Natural killer cell (primary cell): ENCODE results near the gene KREMEN1. TPM values are rescaled to one million over a fixed set of nuclear protein-coding genes. Genes with fewer than 3 reads are reported as not detected.

ENCODE experiments used
- ATAC-seq, 3 donors: fragments of 150-1000 bp in 2 of 3; fragments of 200-7000 bp in 1 of 3; cut with Tn5 transposase; 1 replicate in 1 of 3; 2 replicates in 2 of 3; pipeline ENCODE4 v1.10.0; 2021; ENCODE audit warnings: mild to moderate bottlenecking in 2 of 3, moderate library complexity in 2 of 3
- DNase-seq, 2 donors: peaks; one replicate each; pipeline versions ENCODE4 v3.0.0 to v3.0.0-alpha.2; 2013 to 2021; ENCODE audit warnings: mixed read lengths in 1 of 2
- H3K27ac ChIP-seq: one replicate; pipeline ENCODE4 v1.5.1; 2013; ENCODE audit warnings: mild to moderate bottlenecking, low read length
- H3K27me3 ChIP-seq: one replicate; pipeline ENCODE4 v1.6.1; 2013; ENCODE audit warnings: low read length; ENCODE audit not compliant: control insufficient read depth, insufficient read depth
- H3K36me3 ChIP-seq: one replicate; pipeline ENCODE4 v1.6.1; 2013; ENCODE audit warnings: low read length; ENCODE audit not compliant: control insufficient read depth, insufficient read depth
- H3K4me1 ChIP-seq: one replicate; pipeline ENCODE4 v1.6.1; 2013; ENCODE audit warnings: low read length; ENCODE audit not compliant: control insufficient read depth, insufficient read depth
- H3K4me3 ChIP-seq: one replicate; pipeline ENCODE4 v1.5.1; 2013; ENCODE audit warnings: low read length
- H3K9me3 ChIP-seq: one replicate; pipeline ENCODE4 v1.6.1; 2013; ENCODE audit warnings: low read length; ENCODE audit not compliant: control insufficient read depth, insufficient read depth
- H3K27ac Mint-ChIP-seq, 2 donors: one replicate each; pipeline ENCODE4 v1.8.0; 2022; ENCODE audit warnings: mild to moderate bottlenecking in 2 of 2, mixed read lengths in 2 of 2, moderate library complexity in 1 of 2
- H3K27me3 Mint-ChIP-seq, 2 donors: one replicate each; pipeline ENCODE4 v1.8.0; 2022; ENCODE audit warnings: low read depth in 2 of 2, mixed read lengths in 2 of 2
- H3K36me3 Mint-ChIP-seq: one replicate; pipeline ENCODE4 v1.8.0; 2022; ENCODE audit warnings: mixed read lengths
- H3K4me1 Mint-ChIP-seq, 2 donors: one replicate each; pipeline ENCODE4 v1.8.0; 2022; ENCODE audit warnings: mixed read lengths in 2 of 2
- H3K4me3 Mint-ChIP-seq: one replicate; pipeline ENCODE4 v1.8.0; 2022; ENCODE audit warnings: mild to moderate bottlenecking, moderate library complexity, mixed read lengths
- H3K9me3 Mint-ChIP-seq, 2 donors: one replicate each; pipeline ENCODE4 v1.8.0; 2022; ENCODE audit warnings: mixed read lengths in 2 of 2
- CTCF ChIP-seq: fragments of 200-600 bp; IDR thresholded peaks from one replicate; pipeline ENCODE4 v1.8.0; 2022; ENCODE audit warnings: antibody characterized with exemption
- WGBS: methylation state at CpG from one replicate; pipeline ENCODE4 v1.1.7; 2013; ENCODE audit warnings: missing lambda C conversion rate; ENCODE audit not compliant: insufficient coverage; 5-methylcytosine and 5-hydroxymethylcytosine counted together
- intact Hi-C: fragments of 100-400 bp; cut with micrococcal nuclease; formaldehyde crosslinking; loops from one replicate; pipeline ENCODE4 v1.14.2; 2022
- total RNA-seq, 4 donors: library from RNA; stranded (reverse); fragments of 120-200 nt in 1 of 4; gene quantifications; one replicate each; pipeline versions ENCODE4 v1.2.3 to v1.2.4, GENCODE V29; 2013 to 2022

KREMEN1 gene
- total RNA-seq, 3 donors from 2014 or later (not counting 1 experiment from before 2014, with no cell fraction given) = 0.23 TPM; not detected in 2

- H3K27me3 Mint-ChIP-seq = peaks cover 15 to 21% of the 10 kb centered on the region in 2 donors
- H3K36me3 Mint-ChIP-seq = no peaks in the 10 kb centered on the region
- no peak overlapping the region for H3K4me3 Mint-ChIP-seq
- Histone ChIP-seq H3K27ac (no peak overlapping the region), H3K27me3 (no peaks in the 10 kb centered on the region), H3K9me3 (no peaks in the 10 kb centered on the region), H3K4me3 (no peak overlapping the region), H3K36me3 (no peaks in the 10 kb centered on the region), H3K4me1 (peaks cover 5% of the 10 kb centered on the region)
- no peak overlapping the region for H3K27ac Mint-ChIP-seq
- 64% methylated on average over 5 of the region's 5 CpGs for WGBS
- DNase-seq (no peak), ATAC-seq (no peak)
- H3K4me1 Mint-ChIP-seq = peaks cover 6 to 8% of the 10 kb centered on the region in 2 donors
- TF ChIP-seq CTCF = no peak
- intact Hi-C loops = no loop called here
- no peaks in the 10 kb centered on the region for H3K9me3 Mint-ChIP-seq
Measured at GRCh38 chr22:29158546-29158945, 85.7 kb downstream of the KREMEN1 start.

GRCh38 chr22:29163808-29164207, 91.0 kb downstream of the KREMEN1 start:
- intact Hi-C loops = no loop called here

DNA sequence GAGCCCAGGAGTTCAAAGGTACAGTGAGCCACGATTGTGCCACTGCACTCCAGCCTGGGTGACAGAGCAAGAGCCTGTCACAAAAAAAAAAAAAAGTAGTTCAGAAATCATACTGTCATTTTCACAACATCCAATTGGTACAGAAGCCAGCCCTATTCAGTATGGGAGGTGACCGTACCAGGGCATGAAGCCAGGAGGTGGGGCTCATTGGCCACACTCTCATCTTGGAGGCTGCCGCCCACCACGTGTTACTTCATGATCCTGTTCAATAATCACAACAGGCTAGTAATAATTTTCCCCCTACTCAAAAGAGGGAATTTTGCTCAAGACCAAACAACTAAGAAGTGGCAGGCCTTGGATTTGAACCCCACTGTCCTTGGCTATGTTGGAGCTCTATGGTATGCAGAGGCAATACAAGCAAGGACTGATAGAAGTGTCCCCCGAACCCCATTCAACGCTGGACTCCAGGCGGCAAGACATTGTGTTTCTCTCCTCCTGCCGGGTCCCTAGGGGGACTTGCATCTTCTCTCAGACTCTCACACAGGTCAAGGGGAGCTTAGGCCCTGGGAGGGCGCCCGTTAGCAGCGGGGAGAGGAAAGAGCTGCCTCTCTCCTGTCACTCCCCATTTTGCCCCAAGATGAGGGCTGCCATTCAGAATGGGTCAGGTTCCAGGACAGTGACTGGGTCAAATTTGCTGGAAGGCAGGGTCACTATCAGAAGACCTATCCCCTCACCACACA, 92.7 kb downstream of the KREMEN1 start:
- Histone ChIP-seq H3K4me3 (no peak overlapping the region), H3K36me3 (no peaks in the 10 kb centered on the region), H3K9me3 (no peaks in the 10 kb centered on the region), H3K4me1 (peaks cover 24% of the 10 kb centered on the region), H3K27ac (no peak overlapping the region), H3K27me3 (no peaks in the 10 kb centered on the region)
- WGBS = 91% methylated on average over 11 of the region's 11 CpGs
- intact Hi-C loops = no loop called here
- no peak for TF ChIP-seq CTCF
- Mint-ChIP-seq H3K4me3 (no peak overlapping the region), H3K27me3 (peaks cover 0 to 9% of the 10 kb centered on the region in 2 donors), H3K27ac (no peak overlapping the region), H3K4me1 (peaks cover 18 to 20% of the 10 kb centered on the region in 2 donors), H3K36me3 (no peaks in the 10 kb centered on the region), H3K9me3 (no peaks in the 10 kb centered on the region)
- ATAC-seq = no peak
- no peak for DNase-seq

More at GRCh38 chr22:29163808-29164207, 91.0 kb downstream of the KREMEN1 start:
- Mint-ChIP-seq H3K27me3 (peaks cover 6 to 11% of the 10 kb centered on the region in 2 donors), H3K27ac (no peak overlapping the region), H3K9me3 (no peaks in the 10 kb centered on the region), H3K4me3 (no peak overlapping the region), H3K36me3 (no peaks in the 10 kb centered on the region), H3K4me1 (peaks cover 18 to 20% of the 10 kb centered on the region in 2 donors)
- Histone ChIP-seq H3K4me3 (no peak overlapping the region), H3K4me1 (peaks cover 24% of the 10 kb centered on the region), H3K27ac (no peak overlapping the region), H3K9me3 (no peaks in the 10 kb centered on the region), H3K36me3 (no peaks in the 10 kb centered on the region), H3K27me3 (no peaks in the 10 kb centered on the region)
- no peak for ATAC-seq
- WGBS = 94% methylated on average over 13 of the region's 13 CpGs
- no peak for DNase-seq
- no peak for TF ChIP-seq CTCF

DNA sequence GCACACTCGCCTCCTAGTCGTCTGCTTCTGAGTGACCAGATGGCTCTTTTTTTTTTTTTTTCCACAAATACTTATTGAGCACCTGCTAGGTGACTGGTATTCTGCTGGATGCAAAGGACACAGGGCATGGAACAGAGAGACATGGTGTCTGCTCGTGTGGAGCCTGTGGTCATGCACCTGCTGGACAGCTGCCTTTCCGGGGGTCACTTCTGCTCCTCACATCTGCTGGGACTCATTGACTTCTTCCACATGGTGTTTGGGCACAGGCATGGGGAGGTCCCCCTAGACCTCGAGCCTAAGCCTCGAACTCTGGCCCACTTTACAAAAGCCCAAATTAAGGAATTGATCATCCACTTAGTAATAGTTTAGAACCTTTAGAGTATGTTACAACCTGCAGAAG, 93.3 kb downstream of the KREMEN1 start:
- Histone ChIP-seq H3K9me3 (no peaks in the 10 kb centered on the region), H3K27ac (no peak overlapping the region), H3K36me3 (no peaks in the 10 kb centered on the region), H3K27me3 (no peaks in the 10 kb centered on the region), H3K4me1 (peaks cover 24% of the 10 kb centered on the region), H3K4me3 (no peak overlapping the region)
- Mint-ChIP-seq H3K36me3 (no peaks in the 10 kb centered on the region), H3K9me3 (no peaks in the 10 kb centered on the region), H3K4me3 (peak overlapping the region; percentile 53), H3K27me3 (peaks cover 0 to 7% of the 10 kb centered on the region in 2 donors), H3K27ac (peak overlapping the region in 1 of 2 donors; percentile 45), H3K4me1 (peaks cover 18 to 20% of the 10 kb centered on the region in 2 donors)
- intact Hi-C loops = no loop called here
- no peak for TF ChIP-seq CTCF
- WGBS = 79% methylated on average over 5 of the region's 6 CpGs
- no peak for ATAC-seq
- no peak for DNase-seq
